Neural cell (in vitro differentiated cells): Measurements from ENCODE around the gene C14orf119. TPM values are rescaled to one million over a fixed set of nuclear protein-coding genes. Genes with fewer than 3 reads are reported as not detected.

Source experiments
- H2AFZ ChIP-seq: fragments of 200-600, 300-800 bp; sonication (generic), shearing (Covaris generic); 2 replicates; pipeline ENCODE4 v1.6.0; 2014; ENCODE audit warnings: low read depth, mild to moderate bottlenecking, antibody characterized with exemption, low read length, moderate library complexity
- H3F3A ChIP-seq: fragments of 200-600 bp; shearing (Covaris generic); 2 replicates; pipeline ENCODE4 v1.6.1; 2016; ENCODE audit warnings: mild to moderate bottlenecking, moderate library complexity, mixed read lengths, antibody characterized with exemption, low read length; ENCODE audit not compliant: insufficient read depth, poor library complexity, severe bottlenecking
- H3K27ac ChIP-seq: fragments of 200-600, 300-800 bp; sonication (generic), shearing (Covaris generic); 2 replicates; pipeline ENCODE4 v1.5.1; 2014; ENCODE audit warnings: mild to moderate bottlenecking, low read length, moderate library complexity
- H3K27me3 ChIP-seq: fragments of 300-800, 200-600 bp; sonication (generic), shearing (Covaris generic); 2 replicates; pipeline ENCODE4 v1.6.0; 2014; ENCODE audit warnings: mild to moderate bottlenecking, low read depth, low read length, moderate library complexity; ENCODE audit not compliant: insufficient read depth
- H3K36me3 ChIP-seq: fragments of 300-800, 200-600 bp; sonication (generic), shearing (Covaris generic); 2 replicates; pipeline ENCODE4 v1.5.1; 2014; ENCODE audit warnings: mild to moderate bottlenecking, antibody characterized with exemption, low read length, moderate library complexity; ENCODE audit not compliant: insufficient read depth
- H3K4me2 ChIP-seq: fragments of 300-800, 200-600 bp; sonication (generic), shearing (Covaris generic); 2 replicates; pipeline ENCODE4 v1.6.0; 2014; ENCODE audit warnings: mild to moderate bottlenecking, low read length
- H3K4me3 ChIP-seq: fragments of 300-800, 200-600 bp; sonication (generic), shearing (Covaris generic); 2 replicates; pipeline ENCODE4 v1.5.1; 2014; ENCODE audit warnings: mild to moderate bottlenecking, low read length, moderate library complexity
- H3K79me2 ChIP-seq: fragments of 200-600 bp; shearing (Covaris generic); replicated peaks from 2 replicates; pipeline ENCODE4 v1.6.0; 2014; ENCODE audit warnings: mild to moderate bottlenecking, low read length, moderate library complexity; ENCODE audit not compliant: insufficient read depth
- H3K9ac ChIP-seq: fragments of 300-800, 200-600 bp; sonication (generic), shearing (Covaris generic); 2 replicates; pipeline ENCODE4 v1.6.1; 2016; ENCODE audit warnings: mild to moderate bottlenecking, low read length, mixed read lengths
- H3K9me2 ChIP-seq: fragments of 200-600 bp; shearing (Covaris generic); 2 replicates; pipeline ENCODE4 v1.6.1; 2016; ENCODE audit warnings: mild to moderate bottlenecking, low read length, mixed read lengths; ENCODE audit not compliant: insufficient read depth
- H3K9me3 ChIP-seq: fragments of 200-600, 300-800 bp; sonication (generic), shearing (Covaris generic); 2 replicates; pipeline ENCODE4 v1.6.1; 2016; ENCODE audit warnings: mild to moderate bottlenecking, mixed run types, low read length, moderate library complexity, mixed read lengths
- H4K20me1 ChIP-seq: fragments of 200-600 bp; shearing (Covaris generic); 2 replicates; pipeline ENCODE4 v1.6.1; 2016; ENCODE audit warnings: mild to moderate bottlenecking, mixed run types; ENCODE audit not compliant: insufficient read depth
- CTCF ChIP-seq: fragments of 450-650 bp; IDR thresholded peaks from 2 replicates; pipeline ENCODE4 v1.5.1; 2014; ENCODE audit warnings: antibody characterized with exemption, mild to moderate bottlenecking, moderate library complexity; ENCODE audit not compliant: poor library complexity, severe bottlenecking
- EP300 ChIP-seq: fragments of 450-650 bp; conservative IDR thresholded peaks from 2 replicates; pipeline ENCODE4 v1.6.1; 2014; ENCODE audit warnings: antibody characterized with exemption, mild to moderate bottlenecking, moderate library complexity; ENCODE audit not compliant: poor library complexity, severe bottlenecking
- EZH2 ChIP-seq: fragments of 200-600, 300-800 bp; shearing (Covaris generic), sonication (generic); IDR thresholded peaks from 2 replicates; pipeline ENCODE4 v1.6.1; 2014; ENCODE audit warnings: antibody characterized with exemption, low read length, borderline replicate concordance, mild to moderate bottlenecking; ENCODE audit not compliant: insufficient read depth, poor library complexity, severe bottlenecking
- MXI1 ChIP-seq: fragments of 450-650 bp; conservative IDR thresholded peaks from 2 replicates; pipeline ENCODE4 v1.6.1; 2014; ENCODE audit warnings: antibody characterized with exemption, mild to moderate bottlenecking; ENCODE audit not compliant: poor library complexity, severe bottlenecking
- POLR2AphosphoS5 ChIP-seq: IDR thresholded peaks from 2 replicates; pipeline ENCODE4 v1.6.1; 2012
- RAD21 ChIP-seq: fragments of 450-650 bp; conservative IDR thresholded peaks from 2 replicates; pipeline ENCODE4 v1.6.1; 2014; ENCODE audit warnings: antibody characterized with exemption, mild to moderate bottlenecking, moderate library complexity
- REST ChIP-seq: IDR thresholded peaks from 2 replicates; pipeline ENCODE4 v1.6.1; 2012; ENCODE audit warnings: borderline replicate concordance
- SMC3 ChIP-seq: fragments of 450-650 bp; conservative IDR thresholded peaks from 2 replicates; pipeline ENCODE4 v1.6.1; 2014; ENCODE audit warnings: antibody characterized with exemption, mild to moderate bottlenecking, moderate library complexity; ENCODE audit not compliant: poor library complexity
- TAF1 ChIP-seq: IDR thresholded peaks from 2 replicates; pipeline ENCODE4 v1.6.1; 2012; ENCODE audit warnings: low read depth
- polyA plus RNA-seq: library from polyadenylated mRNA; depleted of rRNA; stranded (reverse); fragments of >200 nt; gene quantifications from 2 replicates; pipeline ENCODE4 v1.2.3, GENCODE V29; 2014

The C14orf119 gene
- polyA plus RNA-seq, 1 donor from 2014 or later = 26.4 TPM

GRCh38 chr14:23123419-23123818 is 28.1 kb downstream of the C14orf119 start:
- no peak overlapping the region for H2AFZ ChIP-seq
- no peaks in the 10 kb centered on the region for H3F3A ChIP-seq

GRCh38 chr14:23124337-23124954 is 29.1 kb downstream of the C14orf119 start:
- no peaks in the 10 kb centered on the region for H3K9me3 ChIP-seq
- no peak overlapping the region for H3K9ac ChIP-seq
- TF ChIP-seq RAD21 (no peak), EZH2 (no peak), CTCF (no peak), EP300 (no peak), SMC3 (no peak), TAF1 (no peak), POLR2AphosphoS5 (no peak), REST (no peak), MXI1 (no peak)
- no peaks in the 10 kb centered on the region for H4K20me1 ChIP-seq
- no peaks in the 10 kb centered on the region for H3K27me3 ChIP-seq
- H3K4me3 ChIP-seq = no peak overlapping the region
- H3K4me2 ChIP-seq = no peak overlapping the region
- H3K9me2 ChIP-seq = no peaks in the 10 kb centered on the region
- no peaks in the 10 kb centered on the region for H3F3A ChIP-seq
- no peak overlapping the region for H3K27ac ChIP-seq
- no peaks in the 10 kb centered on the region for H3K36me3 ChIP-seq
- H3K79me2 ChIP-seq = no peaks in the 10 kb centered on the region
- no peak overlapping the region for H2AFZ ChIP-seq

More at GRCh38 chr14:23123419-23123818, 28.1 kb downstream of the C14orf119 start:
- H3K4me2 ChIP-seq = no peak overlapping the region
- no peak for TF ChIP-seq EZH2
- TF ChIP-seq EP300 = no peak
- TF ChIP-seq CTCF = no peak
- H3K79me2 ChIP-seq = no peaks in the 10 kb centered on the region
- no peaks in the 10 kb centered on the region for H3K9me2 ChIP-seq
- H3K27ac ChIP-seq = no peak overlapping the region
- H4K20me1 ChIP-seq = no peaks in the 10 kb centered on the region
- H3K27me3 ChIP-seq = no peaks in the 10 kb centered on the region
- H3K9ac ChIP-seq = no peak overlapping the region
- H3K4me3 ChIP-seq = no peak overlapping the region
- no peaks in the 10 kb centered on the region for H3K36me3 ChIP-seq
- no peaks in the 10 kb centered on the region for H3K9me3 ChIP-seq
